BJ (cell line): ENCODE data around the gene H2BK1. TPM values are rescaled to one million over a fixed set of nuclear protein-coding genes. Genes with fewer than 3 reads are reported as not detected.

ENCODE experiments used
- CTCF ChIA-PET: fragments of 350-600 bp; formaldehyde crosslinking; extraction: SDS; loops from one replicate; lab custom pipeline; 2021; ENCODE audit warnings: antibody characterized with exemption, inconsistent platforms; lab: Yijun Ruan, JAX
- POLR2A ChIA-PET: fragments of 300-600 bp; sonication (Branson Sonifier 250); formaldehyde crosslinking; extraction: SDS; loops from one replicate; lab custom pipeline; 2021; ENCODE audit warnings: antibody characterized with exemption; lab: Charles Lee
- DNase-seq: peaks from one replicate; pipeline ENCODE4 v3.0.0-alpha.2; 2011; ENCODE audit warnings: low read depth
- H3K27me3 ChIP-seq: 2 replicates; pipeline ENCODE4 v1.6.0; 2011; ENCODE audit warnings: low read length; ENCODE audit not compliant: control insufficient read depth, insufficient read depth
- H3K36me3 ChIP-seq: 2 replicates; pipeline ENCODE4 v1.5.1; 2011; ENCODE audit warnings: low read length; ENCODE audit not compliant: control insufficient read depth, insufficient read depth
- H3K4me3 ChIP-seq: 2 replicates; pipeline ENCODE4 v1.5.1; 2011; ENCODE audit warnings: low read depth, mild to moderate bottlenecking, control low read depth, low read length
- polyA plus RNA-seq: library from polyadenylated mRNA; depleted of rRNA; stranded (reverse); fragments of >200 nt; gene quantifications from 2 replicates; pipeline ENCODE4 v1.2.3, GENCODE V29; 2011
- TF ChIP-seq, protein P1 (sequence below): IDR thresholded peaks from 2 replicates; pipeline ENCODE4 v1.5.1; 2011; ENCODE audit warnings: low read depth, mild to moderate bottlenecking, control low read depth, inconsistent platforms, low read length, moderate library complexity; ENCODE audit not compliant: insufficient read depth

Gene H2BK1
- polyA plus RNA-seq, 1 experiment = not detected

DNA sequence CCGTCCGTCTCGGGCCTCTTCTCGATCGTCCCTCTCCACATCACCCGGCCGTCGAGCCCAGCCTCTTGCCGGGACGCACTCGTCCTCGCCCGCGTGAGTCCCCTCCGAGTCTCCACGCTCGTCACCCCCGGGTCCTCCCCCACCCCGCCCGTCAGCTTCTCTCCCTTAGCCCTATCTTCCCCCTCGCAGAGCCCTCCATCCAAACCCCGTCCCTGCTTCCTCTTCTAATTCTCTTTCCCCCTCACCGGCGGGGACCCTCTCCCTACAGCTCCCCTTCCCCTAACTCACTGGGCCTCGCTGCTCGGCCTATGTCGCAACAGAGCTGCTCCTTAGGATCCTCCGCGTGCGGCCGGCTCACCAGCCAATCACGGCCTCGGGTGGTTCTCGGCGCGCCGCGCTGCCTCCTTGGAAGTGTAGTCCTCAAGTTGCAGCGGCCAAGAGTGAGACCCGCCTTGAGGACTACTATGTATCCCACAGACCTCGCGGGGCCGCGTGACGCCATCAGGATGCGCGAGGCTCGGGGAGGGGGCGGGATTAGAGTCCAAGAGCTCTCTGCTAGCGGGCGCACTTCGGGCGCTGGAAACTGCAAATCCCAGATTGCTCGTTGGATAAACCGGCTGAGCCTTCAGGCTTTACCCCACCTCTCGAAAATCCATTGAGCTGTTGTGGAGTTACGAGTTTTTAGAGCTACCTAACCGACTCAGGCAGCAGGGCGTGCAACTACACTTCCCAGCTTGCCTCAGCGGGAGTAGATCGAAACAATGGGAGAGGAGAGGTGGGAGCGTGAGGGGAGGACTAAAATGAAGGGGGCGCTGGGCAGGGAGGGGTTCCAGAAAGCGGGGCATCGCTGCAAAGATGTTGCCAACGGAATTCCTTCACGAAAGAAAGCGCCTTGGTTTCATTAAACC is 16.8 kb upstream of the H2BK1 start, which contains the start of gene ABCF2:
Gene ABCF2, minus strand, starts transcription at position 331 of the 908 bp plus-strand sequence. CDS start 747 bp downstream, outside the sequence.
- POLR2A ChIA-PET = interaction anchor here (0.6 to 1.1 kb wide), 3 partner anchors 10 to 492 kb away, joined by 3 to 13 read pairs (median 3); partner anchors contain the start of gene ABCB8
- H3K4me3 ChIP-seq = peak within 1 kb of the TSS; percentile 96
- no peaks in the 10 kb centered on the region for H3K27me3 ChIP-seq
- DNase-seq = peak; percentile 95
- TF ChIP-seq, protein P1, sequence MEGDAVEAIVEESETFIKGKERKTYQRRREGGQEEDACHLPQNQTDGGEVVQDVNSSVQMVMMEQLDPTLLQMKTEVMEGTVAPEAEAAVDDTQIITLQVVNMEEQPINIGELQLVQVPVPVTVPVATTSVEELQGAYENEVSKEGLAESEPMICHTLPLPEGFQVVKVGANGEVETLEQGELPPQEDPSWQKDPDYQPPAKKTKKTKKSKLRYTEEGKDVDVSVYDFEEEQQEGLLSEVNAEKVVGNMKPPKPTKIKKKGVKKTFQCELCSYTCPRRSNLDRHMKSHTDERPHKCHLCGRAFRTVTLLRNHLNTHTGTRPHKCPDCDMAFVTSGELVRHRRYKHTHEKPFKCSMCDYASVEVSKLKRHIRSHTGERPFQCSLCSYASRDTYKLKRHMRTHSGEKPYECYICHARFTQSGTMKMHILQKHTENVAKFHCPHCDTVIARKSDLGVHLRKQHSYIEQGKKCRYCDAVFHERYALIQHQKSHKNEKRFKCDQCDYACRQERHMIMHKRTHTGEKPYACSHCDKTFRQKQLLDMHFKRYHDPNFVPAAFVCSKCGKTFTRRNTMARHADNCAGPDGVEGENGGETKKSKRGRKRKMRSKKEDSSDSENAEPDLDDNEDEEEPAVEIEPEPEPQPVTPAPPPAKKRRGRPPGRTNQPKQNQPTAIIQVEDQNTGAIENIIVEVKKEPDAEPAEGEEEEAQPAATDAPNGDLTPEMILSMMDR = 0 out of 2 replicates have a peak, but pooled peaks have one; percentile 11
- peaks cover 20% of the 10 kb centered on the region for H3K36me3 ChIP-seq
- CTCF ChIA-PET = interaction anchor here (0.6 to 3.3 kb wide), 7 partner anchors 17 to 78 kb away, joined by 3 to 15 read pairs (median 3); partner anchors contain the start of gene SMARCD3

DNA sequence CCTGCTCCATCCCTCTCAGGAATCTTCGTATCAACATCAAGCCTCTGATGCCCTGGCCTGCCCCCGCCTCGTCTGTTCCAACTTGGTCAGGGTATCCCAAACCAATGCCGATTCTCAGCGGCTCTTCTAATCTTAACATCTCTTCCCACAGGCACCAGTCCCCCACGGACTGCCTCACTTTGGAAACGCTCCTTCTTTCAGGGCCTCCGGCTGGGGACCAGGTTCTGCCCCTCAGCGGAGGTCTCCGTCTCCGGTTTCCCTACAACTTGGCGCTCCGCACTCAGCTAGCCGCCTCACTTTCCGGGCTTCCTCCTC is 16.2 kb upstream of the H2BK1 start:
- CTCF ChIA-PET = interaction anchor here (0.6 to 1.3 kb wide), 4 partner anchors 22 to 79 kb away, joined by 3 to 5 read pairs (median 3); partner anchors contain the start of gene SMARCD3
- peaks cover 21% of the 10 kb centered on the region for H3K36me3 ChIP-seq
- H3K27me3 ChIP-seq = no peaks in the 10 kb centered on the region
- H3K4me3 ChIP-seq = peak overlapping the region; percentile 96
- POLR2A ChIA-PET = interaction anchor here (1.0 kb wide), 1 partner anchor 198 kb away, joined by 3 read pairs; the partner anchor contains the start of gene ABCB8
- no peak for DNase-seq
- TF ChIP-seq, protein P1 = no peak

DNA sequence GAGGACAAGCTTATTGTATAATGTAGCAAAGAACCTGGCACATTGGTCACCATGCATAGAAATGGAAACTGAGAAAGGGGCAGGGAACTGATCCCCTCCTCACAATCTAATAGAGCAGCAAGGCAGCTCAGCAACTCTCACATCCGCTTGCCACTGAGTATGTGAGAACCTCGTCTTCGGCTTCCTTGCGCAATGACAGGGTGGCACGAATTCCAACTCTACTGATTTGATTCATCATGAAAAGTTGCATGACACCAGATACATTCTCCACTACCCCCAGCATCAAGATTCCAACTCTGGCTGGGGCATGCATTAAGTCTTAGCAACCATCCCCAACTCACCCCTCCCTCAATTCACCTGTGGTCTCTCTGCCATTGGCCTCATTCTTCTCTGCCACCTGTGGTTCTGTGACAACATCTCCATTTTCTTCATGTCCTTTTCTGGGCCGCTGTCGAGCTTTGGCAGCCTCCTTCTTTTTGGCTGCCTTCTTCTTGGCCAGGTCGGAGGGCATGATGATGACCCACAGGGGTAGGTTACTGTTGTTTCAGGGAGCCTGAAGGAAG is 15.7 kb upstream of the H2BK1 start:
- DNase-seq = no peak
- H3K4me3 ChIP-seq = peak overlapping the region; percentile 96
- POLR2A ChIA-PET = no interaction called here
- no peaks in the 10 kb centered on the region for H3K27me3 ChIP-seq
- TF ChIP-seq, protein P1 = no peak
- H3K36me3 ChIP-seq = peaks cover 22% of the 10 kb centered on the region
- CTCF ChIA-PET = interaction anchor here (0.6 to 1.3 kb wide), 4 partner anchors 43 to 78 kb away, joined by 3 to 4 read pairs (median 3); no protein-coding TSS in a partner anchor

DNA sequence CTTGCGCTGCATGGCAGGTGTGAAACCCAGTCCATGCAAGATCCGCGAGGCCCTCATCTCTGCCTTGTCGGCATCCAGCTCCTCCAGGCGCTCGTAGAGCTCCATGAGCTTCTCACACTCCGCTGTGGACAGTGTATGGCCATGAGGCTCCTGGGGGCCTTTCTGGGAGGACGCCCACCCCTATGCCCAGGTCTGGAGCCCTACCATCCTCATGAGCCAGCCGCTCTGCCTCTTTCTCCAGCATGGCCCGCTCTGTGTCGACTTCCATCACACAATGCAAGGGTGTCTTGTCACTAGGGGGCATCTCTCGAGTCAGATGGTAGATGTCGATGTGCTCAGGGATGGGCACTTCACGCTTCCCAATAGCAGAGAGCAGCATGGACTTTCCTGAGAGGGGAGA is 13.4 kb upstream of the H2BK1 start:
- POLR2A ChIA-PET = no interaction called here
- DNase-seq = no peak
- Histone ChIP-seq H3K4me3 (no peak overlapping the region), H3K27me3 (no peaks in the 10 kb centered on the region), H3K36me3 (peaks cover 31% of the 10 kb centered on the region)
- CTCF ChIA-PET = interaction anchor here (0.6 kb wide), 1 partner anchor 79 kb away, joined by 3 read pairs; no protein-coding TSS in a partner anchor
- TF ChIP-seq, protein P1 = no peak

DNA sequence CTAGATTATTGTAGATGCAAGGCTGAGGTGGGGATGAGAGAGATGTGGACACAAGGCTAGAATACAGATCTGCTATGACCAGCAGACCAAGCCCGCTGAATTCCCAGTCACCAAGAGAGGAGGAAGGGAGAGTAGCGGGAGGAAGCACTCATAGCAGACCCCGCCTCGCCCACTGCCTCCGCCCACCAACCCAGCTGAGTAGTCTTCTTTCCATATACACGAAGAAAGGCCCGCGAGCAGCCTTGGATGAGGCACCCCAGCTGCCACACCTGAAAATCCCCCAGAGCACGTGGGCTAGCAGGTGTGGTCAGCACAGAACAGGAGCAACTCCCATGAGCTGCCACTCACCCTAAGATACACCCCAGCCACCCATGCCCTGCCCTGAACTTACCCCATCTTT is 7.9 kb upstream of the H2BK1 start:
- Histone ChIP-seq H3K4me3 (no peak overlapping the region), H3K27me3 (no peaks in the 10 kb centered on the region), H3K36me3 (peaks cover 42% of the 10 kb centered on the region)
- POLR2A ChIA-PET = no interaction called here
- TF ChIP-seq, protein P1 = no peak
- CTCF ChIA-PET = no interaction called here
- no peak for DNase-seq
